NCI-H128 (cell line): Measurements from ENCODE around the gene GRB7.
"Not testable (repeated sequence)": the region's sequence is repeated elsewhere in the genome, so short reads cannot be mapped to it uniquely, and the experiment has no call there.

Experiments
- DNase-seq: peaks from one replicate; lab custom pipeline; 2025; ENCODE audit not compliant: unreplicated experiment; lab: John Stamatoyannopoulos, UW

Gene GRB7

GRCh38 chr17:39709319-39709997, 28.3 kb upstream of the GRB7 start:
- DNase-seq: no peak

- DNase-seq: no peak
These were observed 27.5 kb upstream of the GRB7 start for GRCh38 chr17:39709998-39710964.

- DNase-seq: not testable (repeated sequence)
These were observed 26.7 kb upstream of the GRB7 start for GRCh38 chr17:39711071-39711470.

GRCh38 chr17:39711851-39712250, 25.9 kb upstream of the GRB7 start:
- no peak for DNase-seq

- no peak for DNase-seq
These were observed 23.5 kb upstream of the GRB7 start for GRCh38 chr17:39714234-39714633.

- no peak for DNase-seq
These were observed 22.2 kb upstream of the GRB7 start for GRCh38 chr17:39715375-39716072.

GRCh38 chr17:39716073-39716818, 21.5 kb upstream of the GRB7 start:
- no peak for DNase-seq

GRCh38 chr17:39716879-39717536, 20.7 kb upstream of the GRB7 start:
- no peak for DNase-seq

GRCh38 chr17:39717660-39718059, 20.1 kb upstream of the GRB7 start:
- no peak for DNase-seq

- no peak for DNase-seq
These were observed 18.0 kb upstream of the GRB7 start for GRCh38 chr17:39719563-39720355.

- no peak for DNase-seq
These were observed 15.6 kb upstream of the GRB7 start for GRCh38 chr17:39722104-39722503.

- no peak for DNase-seq
These were observed 14.5 kb upstream of the GRB7 start for GRCh38 chr17:39722965-39723848.

GRCh38 chr17:39724731-39725130, 13.0 kb upstream of the GRB7 start:
- no peak for DNase-seq

- not testable (repeated sequence) for DNase-seq
These were observed 11.8 kb upstream of the GRB7 start for GRCh38 chr17:39725923-39726322.

GRCh38 chr17:39726617-39727016, 11.1 kb upstream of the GRB7 start:
- DNase-seq: no peak

- no peak for DNase-seq
These were observed 10.2 kb upstream of the GRB7 start for GRCh38 chr17:39727556-39727955.

- no peak for DNase-seq
These were observed 8.4 kb upstream of the GRB7 start for GRCh38 chr17:39729280-39729851.
